Activated CD8-positive, alpha-beta memory T cell treated with anti-CD3 and anti-CD28 coated beads for 4 hours (primary cell): ENCODE measurements around the gene RFC5.
"Not testable (repeated sequence)": the region's sequence is repeated elsewhere in the genome, so short reads cannot be mapped to it uniquely, and the experiment has no call there.

Source experiments
- DNase-seq, 2 donors: peaks; one replicate each; pipeline ENCODE4 v3.0.0-alpha.2; 2020; ENCODE audit warnings: low read depth in 2 of 2

Gene RFC5

DNA sequence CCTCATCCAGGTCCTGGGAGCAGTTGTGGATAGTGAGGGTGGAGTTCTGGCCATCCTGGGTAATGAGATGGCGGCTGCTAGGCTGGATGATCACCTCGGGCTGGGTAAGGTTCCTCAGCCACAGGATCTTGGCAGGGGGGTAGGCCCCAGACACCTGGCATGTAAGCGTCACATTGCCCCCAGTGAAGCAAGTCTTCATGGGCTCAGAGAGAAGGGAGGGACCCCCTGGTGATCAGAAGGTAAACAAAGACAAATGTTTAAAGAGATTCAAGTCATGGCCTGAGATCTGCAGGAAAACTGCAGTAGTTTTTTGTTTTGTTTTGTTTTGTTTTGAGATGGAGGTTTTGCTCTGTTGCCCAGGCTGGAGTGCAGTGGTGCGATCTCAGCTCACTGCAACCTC, 57.3 kb downstream of the RFC5 start:
- no peak for DNase-seq

DNA sequence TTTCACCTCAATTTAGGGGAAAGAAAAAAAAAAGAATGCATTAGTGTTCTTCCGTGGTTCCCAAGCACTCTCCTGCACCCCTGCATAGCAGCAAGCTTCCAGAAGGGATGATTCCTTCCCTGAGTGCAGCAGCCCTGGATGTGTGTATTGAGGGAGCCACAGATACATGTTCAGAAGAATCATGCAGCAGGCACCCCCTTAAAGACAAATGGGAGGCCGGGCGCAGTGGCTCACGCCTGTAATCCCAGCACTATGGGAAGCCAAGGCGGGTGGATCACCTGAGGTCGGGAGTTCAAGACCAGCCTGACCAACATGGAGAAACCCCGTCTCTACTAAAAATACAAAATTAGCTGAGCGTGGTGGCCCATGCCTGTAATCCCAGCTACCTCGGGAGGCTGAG, 65.0 kb downstream of the RFC5 start:
- not testable (repeated sequence) for DNase-seq
